Prostate gland (tissue), 2 donors: ENCODE measurements around the gene MRPL48. TPM values are rescaled to one million over a fixed set of nuclear protein-coding genes. Genes with fewer than 3 reads are reported as not detected.
"Not testable (repeated sequence)": the region's sequence is repeated elsewhere in the genome, so short reads cannot be mapped to it uniquely, and the experiment has no call there.

ENCODE experiments used
- DNase-seq: peaks from one replicate; pipeline ENCODE4 v3.0.0-alpha.2; 2019; ENCODE audit warnings: low spot score
- H3K27ac ChIP-seq, 2 donors: fragments of 200-600 bp; sonication (generic); 2 replicates each; pipeline ENCODE4 v1.5.1; 2017 to 2019
- H3K27me3 ChIP-seq: fragments of 200-600 bp; sonication (generic); replicated peaks from 2 replicates; pipeline ENCODE4 v1.5.1; 2019; ENCODE audit not compliant: insufficient read depth
- H3K36me3 ChIP-seq, 2 donors: fragments of 200-600 bp; sonication (generic); 1 replicate in 1 of 2; 2 replicates in 1 of 2; pipeline versions ENCODE4 v1.5.1 to v1.8.1; 2017 to 2019
- H3K4me1 ChIP-seq: fragments of 200-600 bp; sonication (generic); replicated peaks from 2 replicates; pipeline ENCODE4 v1.5.1; 2019
- H3K4me3 ChIP-seq, 2 donors: fragments of 200-600 bp; sonication (generic); 2 replicates each; pipeline ENCODE4 v1.5.1; 2017 to 2019
- H3K9me3 ChIP-seq: fragments of 200-600 bp; sonication (generic); 2 replicates; pipeline ENCODE4 v1.5.1; 2017
- CTCF ChIP-seq, 4 experiments: fragments of 200-600 bp in 2 of 4; fragments of 450-650 bp in 2 of 4; sonication (generic) in 2 of 4; IDR thresholded peaks; 1 replicate in 3 of 4; 2 replicates in 1 of 4; pipeline ENCODE4 v1.5.1; 2016 to 2019; ENCODE audit warnings: antibody characterized with exemption in 4 of 4, mild to moderate bottlenecking in 2 of 4, moderate library complexity in 2 of 4
- POLR2A ChIP-seq: fragments of 450-650 bp; IDR thresholded peaks from one replicate; pipeline ENCODE4 v1.6.1; 2016; ENCODE audit warnings: antibody characterized with exemption, mild to moderate bottlenecking
- POLR2AphosphoS5 ChIP-seq: sonication (generic); formaldehyde crosslinking; IDR thresholded peaks from one replicate; pipeline ENCODE4 v1.6.1; 2017; ENCODE audit warnings: antibody characterized with exemption
- WGBS: methylation state at CpG from one replicate; pipeline ENCODE4 v1.1.5; 2018; 5-methylcytosine and 5-hydroxymethylcytosine counted together
- intact Hi-C: fragments of 100-400 bp; cut with DNase I; formaldehyde crosslinking; loops from one replicate; pipeline ENCODE4 v1.14.2; 2022
- total RNA-seq, 2 donors: library from RNA; depleted of rRNA; stranded (reverse); fragments of >200 nt; gene quantifications; one replicate each; pipeline ENCODE4 v1.1.0, GENCODE V29; 2016

The MRPL48 gene
- total RNA-seq, 2 donors from 2014 or later, result 11.1 to 33.0 TPM

GRCh38 chr11:73766763-73767162 lies 20.9 kb upstream of the MRPL48 start:
- no peak for DNase-seq
- WGBS, result 41% methylated on average over 1 of the region's 1 CpG
- Histone ChIP-seq H3K27me3 (no peaks in the 10 kb centered on the region), H3K9me3 (no peaks in the 10 kb centered on the region), H3K4me1 (no peaks in the 10 kb centered on the region), H3K4me3 (no peak overlapping the region), H3K27ac (no peak overlapping the region), H3K36me3 (no peaks in the 10 kb centered on the region)
- intact Hi-C loops, result no loop called here
- TF ChIP-seq POLR2A, result no peak

- H3K4me1 ChIP-seq, H3K27me3 ChIP-seq, H3K27ac ChIP-seq, H3K4me3 ChIP-seq, H3K9me3 ChIP-seq, intact Hi-C loops, H3K36me3 ChIP-seq, DNase-seq: not testable (repeated sequence)
- WGBS, result 93% methylated on average over 7 of the region's 7 CpGs
These were observed 16.9 kb upstream of the MRPL48 start for GRCh38 chr11:73770811-73771210.

- DNase-seq, result peak; percentile 98
- WGBS, result under 1% methylated on average over 29 of the region's 30 CpGs
- no peaks in the 10 kb centered on the region for H3K27me3 ChIP-seq
- no peaks in the 10 kb centered on the region for H3K4me1 ChIP-seq
- H3K27ac ChIP-seq, result peak overlapping the region; percentile 94 to 96
- intact Hi-C loops, result loop anchor here (2.0 kb wide), 1 partner anchor 18 kb away; the partner anchor contains the start of gene RAB6A
- TF ChIP-seq POLR2A (peak; percentile 67), CTCF (IDR thresholded peaks at IDR 0.05) (peak in 2 of 4 experiments; percentile 19 to 26), POLR2AphosphoS5 (peak; percentile 96)
- H3K36me3 ChIP-seq, result no peaks in the 10 kb centered on the region
- no peaks in the 10 kb centered on the region for H3K9me3 ChIP-seq
- peak overlapping the region; percentile 41 to 49 for H3K4me3 ChIP-seq
These were observed 8.4 kb upstream of the MRPL48 start for GRCh38 chr11:73779084-73779902.

GRCh38 chr11:73781303-73781702 lies 6.4 kb upstream of the MRPL48 start:
- intact Hi-C loops, result loop anchor here (10.0 kb wide), 1 partner anchor 93 kb away; the partner anchor contains the start of genes COA4 and PAAF1
- H3K27me3 ChIP-seq, result no peaks in the 10 kb centered on the region
- no peaks in the 10 kb centered on the region for H3K4me1 ChIP-seq
- no peak overlapping the region for H3K4me3 ChIP-seq
- no peak overlapping the region for H3K27ac ChIP-seq
- H3K9me3 ChIP-seq, result no peaks in the 10 kb centered on the region
- H3K36me3 ChIP-seq, result no peaks in the 10 kb centered on the region
- no peak for DNase-seq
- WGBS, result 92% methylated on average over 6 of the region's 6 CpGs
- TF ChIP-seq CTCF (IDR thresholded peaks at IDR 0.05) (no peak), POLR2AphosphoS5 (no peak), POLR2A (no peak)

GRCh38 chr11:73783483-73784020 lies 4.1 kb upstream of the MRPL48 start:
- Histone ChIP-seq H3K27me3 (no peaks in the 10 kb centered on the region), H3K27ac (no peak overlapping the region), H3K9me3 (no peaks in the 10 kb centered on the region), H3K4me3 (no peak overlapping the region), H3K4me1 (no peaks in the 10 kb centered on the region), H3K36me3 (no peaks in the 10 kb centered on the region)
- WGBS, result 80% methylated on average over 5 of the region's 5 CpGs
- no peak for TF ChIP-seq CTCF (IDR thresholded peaks at IDR 0.05)
- no peak for TF ChIP-seq POLR2A
- no peak for TF ChIP-seq POLR2AphosphoS5
- intact Hi-C loops, result loop anchor here (10.0 kb wide), 1 partner anchor 91 kb away; the partner anchor contains the start of genes COA4 and PAAF1
- no peak for DNase-seq
